Measurements from ENCODE around the gene SHLD3.
A peak's percentile ranks its signal among the peaks of the same experiment; 100 is the strongest.
"Not testable (repeated sequence)": the region's sequence is repeated elsewhere in the genome, so short reads cannot be mapped to it uniquely, and the experiment has no call there.

The SHLD3 gene, protein sequence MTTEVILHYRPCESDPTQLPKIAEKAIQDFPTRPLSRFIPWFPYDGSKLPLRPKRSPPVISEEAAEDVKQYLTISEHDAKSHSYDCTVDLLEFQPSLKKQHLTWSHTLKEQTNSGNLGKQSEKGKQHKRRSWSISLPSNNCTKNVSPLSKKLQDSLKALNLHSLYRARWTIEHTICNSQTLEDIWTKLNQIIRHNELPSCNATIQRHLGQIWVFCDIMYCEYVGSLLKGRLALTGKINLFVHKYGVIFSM

DNA sequence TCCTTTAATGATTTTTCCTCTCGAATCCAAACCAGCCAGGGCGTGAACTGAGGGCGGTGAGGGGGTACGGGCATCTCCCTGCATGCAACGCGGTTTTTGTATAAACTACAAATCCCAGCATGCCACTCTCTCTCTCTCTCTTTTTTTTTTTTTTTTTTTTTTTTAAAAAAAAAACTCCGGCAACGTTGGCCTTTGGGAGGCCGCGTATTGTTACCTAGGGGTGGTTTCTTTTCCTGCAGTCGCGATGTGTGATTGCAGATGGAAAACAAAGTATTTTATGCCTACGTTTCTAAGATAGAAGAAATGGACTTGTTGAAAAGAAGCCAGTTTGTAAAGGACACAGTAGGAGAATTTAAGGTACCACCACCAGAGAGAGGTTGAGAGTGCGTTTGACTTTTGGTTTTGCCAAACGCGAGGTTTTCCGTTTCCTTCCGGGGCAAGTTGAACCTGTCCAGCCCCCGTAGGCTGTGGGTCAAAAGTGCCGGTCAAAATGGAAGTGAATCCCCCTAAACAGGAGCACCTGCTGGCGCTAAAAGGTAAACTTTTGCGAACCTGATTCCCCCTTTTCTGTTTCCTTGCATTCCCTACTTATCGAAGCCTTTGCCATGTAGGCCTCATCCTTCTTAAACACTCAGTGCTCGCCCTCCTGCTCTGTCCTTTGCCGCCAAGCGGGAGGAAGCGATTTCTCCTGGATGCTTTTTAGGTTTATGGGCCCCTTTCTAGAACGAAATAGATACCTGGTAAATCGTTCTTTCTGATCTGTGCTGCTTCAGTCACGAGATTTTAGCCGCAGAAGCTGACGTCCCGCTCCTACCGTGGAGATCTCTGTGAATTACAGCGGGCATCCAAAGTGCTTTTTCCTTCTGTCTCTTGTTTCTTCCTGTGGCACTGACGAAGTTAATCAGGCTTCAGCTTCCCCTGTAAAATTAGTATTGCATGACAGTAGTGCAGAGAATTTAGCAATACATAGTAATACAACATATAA, at the start of gene SHLD3, which contains the start of gene TRAPPC13:
SHLD3 (plus strand) TSS at position 457 of the 985 bp plus-strand sequence. CDS start 4,561 bp downstream, outside the sequence.
TRAPPC13 (plus strand) TSS at position 457 of the 985 bp plus-strand sequence; CDS start at position 491, 34 bp downstream.
- DNase-seq = peak; percentile 91

DNA sequence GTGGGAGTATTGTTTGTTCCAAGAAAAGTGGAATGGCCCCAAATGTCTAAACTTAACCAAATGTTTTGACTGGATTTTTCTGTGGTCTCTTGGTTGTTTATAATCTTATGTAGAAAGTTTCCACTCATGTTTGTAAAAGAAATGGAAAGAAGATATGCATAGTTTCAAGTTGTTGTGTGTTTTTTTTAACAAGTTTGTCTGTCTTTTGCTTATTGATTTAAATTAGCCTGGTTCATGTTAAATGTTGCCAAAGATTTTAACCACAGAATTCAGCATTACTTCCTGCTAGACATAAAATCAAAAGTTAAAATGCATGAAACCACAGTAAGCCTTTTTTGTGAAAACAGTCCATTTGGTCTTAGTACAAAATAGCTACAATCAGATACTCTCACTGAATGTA, 47.7 kb upstream of the SHLD3 start:
- no peak for DNase-seq

DNA sequence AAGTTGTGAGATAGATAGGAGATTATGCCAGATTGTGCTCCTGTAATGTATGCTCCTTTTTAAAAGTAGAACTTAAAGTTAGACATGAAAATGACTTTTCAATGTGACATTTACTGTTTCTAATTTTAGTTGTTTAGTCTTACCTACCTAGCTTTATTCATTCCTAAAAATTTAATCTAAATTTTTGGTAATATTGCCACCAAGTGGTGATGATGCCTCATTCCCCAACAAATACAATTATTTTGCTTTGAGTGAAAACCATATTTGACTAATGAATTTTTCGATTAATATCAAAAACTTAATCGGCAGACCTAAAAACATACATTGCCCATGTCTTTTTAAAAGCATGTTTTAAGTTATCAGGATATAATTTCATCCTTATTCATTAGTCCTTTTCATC, 36.1 kb upstream of the SHLD3 start:
- no peak for DNase-seq

DNA sequence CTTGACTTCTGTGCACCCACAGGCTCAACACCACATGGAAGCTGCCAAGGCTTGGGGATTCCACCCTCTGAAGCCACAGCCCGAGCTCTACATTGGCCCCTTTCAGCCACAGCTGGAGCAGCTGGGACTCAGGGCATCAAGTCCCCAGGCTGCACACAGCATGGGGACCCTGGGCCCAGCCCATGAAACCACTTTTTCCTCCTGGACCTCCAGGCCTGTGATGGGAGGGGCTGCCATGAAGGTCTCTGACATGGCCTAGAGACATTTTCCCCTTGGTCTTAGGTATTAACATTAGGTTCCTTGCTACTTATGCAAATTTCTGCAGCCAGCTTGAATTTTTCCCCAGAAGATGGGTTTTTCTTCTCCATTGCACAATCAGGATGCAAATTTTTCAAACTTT, 23.1 kb upstream of the SHLD3 start:
- DNase-seq = not testable (repeated sequence)

DNA sequence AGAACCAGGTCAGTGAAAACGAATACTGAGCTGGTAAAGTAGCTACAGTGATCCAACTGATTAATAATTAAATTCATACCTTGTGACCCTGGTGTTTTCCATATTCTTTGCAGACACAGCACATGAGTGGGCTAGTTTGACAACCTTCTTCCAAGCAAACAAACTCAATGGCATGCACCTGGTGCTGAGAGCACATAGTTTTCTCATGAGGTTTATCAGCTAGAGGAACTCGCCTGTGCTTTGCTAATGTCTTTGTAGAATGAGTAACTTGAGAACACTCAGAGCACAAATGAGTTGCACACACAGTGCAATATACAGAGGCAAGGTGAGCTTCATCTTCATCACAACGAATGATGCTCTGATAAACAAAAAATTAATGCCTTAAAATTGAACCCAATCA, 13.3 kb upstream of the SHLD3 start:
- peak; percentile 77 for DNase-seq

DNA sequence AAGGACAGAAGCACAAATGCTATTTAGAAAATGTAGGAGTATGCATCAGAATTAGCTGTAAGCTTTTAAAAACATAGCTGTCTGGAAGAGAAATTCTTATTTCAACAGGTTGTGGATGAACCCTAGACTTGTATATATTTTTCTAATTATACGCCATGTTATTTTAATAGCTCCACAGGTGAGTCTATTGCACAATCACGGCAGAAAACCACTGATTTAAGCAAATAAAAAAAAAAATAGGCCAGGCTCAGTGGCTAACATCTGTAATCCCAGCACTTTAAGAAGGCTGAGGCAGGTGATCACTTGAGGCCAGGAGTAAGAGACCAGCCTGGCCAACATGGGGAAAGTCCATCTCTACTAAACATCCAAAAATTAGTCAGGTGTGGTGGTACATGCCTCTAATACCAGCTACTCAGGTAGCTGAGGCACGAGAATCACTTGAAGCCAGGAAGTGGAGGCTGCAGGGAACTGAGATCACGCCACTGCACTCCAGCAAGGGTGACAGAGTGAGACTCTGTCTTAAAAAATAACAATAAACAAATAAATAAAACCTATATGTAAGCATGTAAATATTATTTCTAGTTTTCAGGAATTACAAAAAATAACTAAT, 12.4 kb upstream of the SHLD3 start:
- DNase-seq = no peak

DNA sequence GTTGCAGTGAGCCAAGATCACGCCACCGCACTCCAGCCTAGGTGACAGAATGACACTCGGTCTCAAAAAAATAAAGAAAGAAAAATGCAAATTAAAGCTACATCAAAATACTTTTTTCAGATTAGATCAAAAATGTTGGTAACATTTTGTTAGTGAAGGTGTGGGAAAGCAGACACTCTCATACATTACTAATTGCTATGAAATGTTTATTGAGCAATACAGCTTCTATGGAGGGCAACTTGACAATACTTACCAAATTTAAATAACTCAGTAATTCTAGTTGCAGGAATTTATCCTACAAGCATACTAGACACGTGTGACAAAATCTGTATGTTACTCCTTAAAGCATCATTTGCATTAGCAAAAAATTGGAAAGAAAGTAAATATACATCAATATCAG, 4.8 kb upstream of the SHLD3 start:
- DNase-seq = no peak

DNA sequence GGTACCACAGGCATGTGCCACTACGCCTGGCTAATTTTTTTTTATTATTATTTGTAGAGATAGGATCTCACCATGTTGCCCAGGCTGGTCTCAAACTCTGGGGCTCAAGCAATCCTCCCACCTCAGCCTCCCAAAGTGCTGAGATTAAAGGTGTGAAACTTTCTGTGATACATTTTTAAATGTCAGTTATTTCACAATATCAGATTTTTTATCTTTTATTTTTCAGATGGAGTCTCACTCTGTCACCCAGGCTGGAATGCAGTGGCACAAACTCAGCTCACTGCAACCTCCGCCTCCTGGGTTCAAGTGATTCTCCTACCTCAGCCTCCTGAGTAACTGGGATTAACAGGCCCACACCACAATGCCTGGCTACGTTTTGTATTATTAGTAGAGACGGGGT, 2.9 kb upstream of the SHLD3 start:
- not testable (repeated sequence) for DNase-seq

DNA sequence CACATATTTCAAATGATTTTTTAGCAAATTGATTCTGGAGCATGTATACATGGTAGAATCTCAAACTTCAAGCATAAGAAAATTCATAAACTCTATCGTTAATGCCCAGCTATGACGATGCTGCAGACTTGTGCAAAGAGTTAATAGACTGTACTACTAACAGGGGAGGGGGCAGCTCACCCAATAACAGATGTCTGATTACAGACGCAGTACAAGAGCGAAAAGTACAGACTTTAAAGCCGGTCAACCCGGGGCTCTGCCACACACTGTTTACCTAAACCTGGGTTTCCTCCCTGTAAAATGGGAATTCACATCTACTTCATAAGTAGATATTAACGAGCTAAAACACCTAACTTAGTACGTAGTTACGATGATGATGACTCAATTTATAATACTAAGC, 1.3 kb upstream of the SHLD3 start:
- DNase-seq = no peak

DNA sequence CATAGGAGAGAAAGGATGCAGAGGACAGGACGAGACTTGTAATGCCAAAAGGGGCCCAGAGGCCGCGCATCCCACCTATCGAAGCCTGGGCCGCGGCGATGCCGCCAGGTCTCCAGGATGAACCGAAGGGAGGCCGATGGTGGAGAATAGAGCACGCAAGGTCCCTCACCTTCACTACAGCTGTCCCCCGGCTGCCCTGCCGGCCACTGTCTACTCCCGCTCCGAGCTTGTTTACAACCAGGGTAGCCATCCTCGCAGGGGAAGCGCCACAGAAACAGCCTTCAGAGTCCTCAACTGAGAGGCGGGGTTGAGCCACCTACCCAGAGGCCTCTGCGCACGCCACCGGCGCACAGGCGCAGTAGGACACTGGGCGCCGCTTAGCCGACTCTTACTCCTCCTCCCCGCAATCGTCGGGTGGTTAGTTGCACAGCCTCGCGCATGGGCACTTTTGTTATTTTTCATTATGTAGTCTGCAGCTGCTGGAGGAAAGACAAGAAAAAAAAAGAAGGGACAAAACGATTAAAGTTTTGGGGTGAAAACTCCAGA, 729 bp upstream of the SHLD3 start, which contains the start of gene TRIM23:
TRIM23 (minus strand) TSS at position 309 of the 546 bp plus-strand sequence; CDS start at position 250, 59 bp downstream.
- DNase-seq = peak; percentile 91

DNA sequence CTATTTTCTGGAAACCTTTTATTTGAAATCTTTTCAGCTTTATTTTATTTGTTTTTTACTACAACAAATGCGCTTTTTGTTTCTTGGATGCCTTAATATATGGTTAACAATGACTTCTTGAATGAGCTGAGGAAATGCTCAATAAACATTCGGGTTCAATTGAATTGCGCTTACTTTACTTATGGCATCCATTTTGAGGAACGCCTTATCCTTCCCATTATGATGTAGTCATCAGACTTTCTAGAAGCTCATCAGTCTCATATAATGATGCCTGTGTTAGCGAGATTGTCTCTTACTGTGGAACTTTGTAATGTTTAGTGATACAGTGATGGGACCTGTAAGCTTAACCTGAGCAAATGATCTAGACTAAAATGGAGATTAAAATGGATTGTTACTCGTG, 916 bp downstream of the SHLD3 start:
- DNase-seq = no peak

DNA sequence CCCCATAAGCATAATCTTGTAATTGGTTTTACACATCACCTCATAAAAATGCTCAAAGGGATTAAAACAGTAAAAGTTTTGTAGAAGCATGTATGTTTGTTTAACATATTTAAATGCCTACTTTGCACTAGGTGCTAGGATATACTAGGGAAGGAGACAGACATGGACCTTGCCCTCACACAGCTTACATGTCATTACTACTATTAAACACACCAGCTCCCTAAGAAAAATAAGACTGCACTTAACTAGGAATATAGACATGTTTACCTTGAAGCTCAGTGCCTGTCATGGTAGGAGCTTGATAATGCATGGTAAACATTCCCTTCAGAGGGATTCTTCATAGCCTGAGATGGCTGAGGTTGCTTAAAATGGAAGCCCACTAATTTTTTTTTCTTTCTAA, 6.2 kb downstream of the SHLD3 start:
- no peak for DNase-seq

DNA sequence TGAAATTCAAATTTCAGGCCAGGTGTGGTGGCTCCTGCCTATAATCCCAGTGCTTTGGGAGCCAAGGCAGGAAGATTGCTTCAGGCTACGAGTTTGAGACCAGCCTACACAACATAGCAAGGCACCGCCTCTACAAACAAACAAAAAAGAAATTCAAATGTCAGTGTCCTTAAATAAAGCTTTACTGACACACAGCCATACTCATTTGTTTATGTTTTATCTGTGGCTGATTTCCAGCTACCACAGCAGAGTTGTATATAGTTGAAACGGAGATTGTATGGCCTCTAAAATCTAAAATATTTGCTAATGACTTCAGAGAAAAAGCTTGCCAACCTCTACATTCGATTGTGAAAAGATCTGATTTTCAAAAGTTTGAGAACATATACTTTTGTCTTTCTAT, 15.4 kb downstream of the SHLD3 start:
- DNase-seq = no peak

DNA sequence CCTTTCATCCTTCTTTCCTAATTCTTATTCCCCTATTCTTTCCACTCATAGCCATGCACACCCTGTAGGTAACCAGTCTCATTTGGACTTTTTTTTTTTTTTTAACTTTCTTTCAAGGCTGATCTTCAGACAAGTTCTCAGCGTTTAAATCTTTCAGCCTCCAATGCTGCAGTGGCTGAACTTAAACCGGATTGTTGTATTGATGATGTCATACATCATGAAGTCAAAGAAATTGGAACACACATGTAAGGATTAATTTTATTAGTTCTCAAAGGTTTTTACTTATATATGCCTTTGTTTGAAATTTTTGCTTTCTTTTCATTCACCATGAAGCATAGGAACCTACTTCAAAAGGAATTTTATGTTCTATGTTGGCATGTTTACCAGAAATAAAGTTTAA, 22.1 kb downstream of the SHLD3 start:
- DNase-seq = no peak

DNA sequence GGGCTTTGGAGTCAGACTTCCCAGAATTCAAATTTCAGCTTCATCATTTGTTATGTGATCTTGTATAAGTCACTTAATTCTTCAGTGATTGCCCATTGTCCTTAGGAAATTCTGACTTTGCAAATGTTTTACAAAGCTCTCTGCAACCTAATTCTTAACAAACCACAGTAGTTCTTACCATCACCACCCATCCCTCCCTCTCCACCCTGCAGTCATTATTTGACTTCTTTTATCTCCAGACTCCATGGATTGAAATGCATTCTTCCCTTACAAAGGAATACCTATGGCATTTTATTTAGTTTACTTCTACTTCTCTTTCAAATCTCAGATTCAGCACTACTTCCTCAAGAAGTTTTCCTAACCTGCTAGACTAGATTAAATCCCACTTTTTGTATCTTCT, 23.1 kb downstream of the SHLD3 start:
- no peak for DNase-seq

DNA sequence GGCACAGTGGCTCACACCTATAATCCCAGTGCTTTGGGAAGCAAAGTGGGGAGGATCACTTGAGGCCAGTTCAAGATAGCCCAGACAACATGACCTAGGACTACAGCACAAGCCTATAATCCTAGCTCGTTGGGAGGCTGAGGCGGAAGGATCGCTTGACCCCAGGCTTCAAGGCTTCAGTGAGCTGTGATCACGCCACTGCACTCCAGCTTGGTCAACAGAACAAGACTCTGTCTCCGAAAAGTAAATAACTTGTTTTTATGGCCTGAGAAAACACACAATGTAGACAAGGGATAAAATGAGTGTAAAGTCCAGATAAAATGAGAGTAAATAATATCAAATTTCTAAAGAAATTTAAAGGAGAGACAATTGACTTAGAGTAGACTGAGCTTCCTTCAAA, 26.3 kb downstream of the SHLD3 start:
- no peak for DNase-seq

DNA sequence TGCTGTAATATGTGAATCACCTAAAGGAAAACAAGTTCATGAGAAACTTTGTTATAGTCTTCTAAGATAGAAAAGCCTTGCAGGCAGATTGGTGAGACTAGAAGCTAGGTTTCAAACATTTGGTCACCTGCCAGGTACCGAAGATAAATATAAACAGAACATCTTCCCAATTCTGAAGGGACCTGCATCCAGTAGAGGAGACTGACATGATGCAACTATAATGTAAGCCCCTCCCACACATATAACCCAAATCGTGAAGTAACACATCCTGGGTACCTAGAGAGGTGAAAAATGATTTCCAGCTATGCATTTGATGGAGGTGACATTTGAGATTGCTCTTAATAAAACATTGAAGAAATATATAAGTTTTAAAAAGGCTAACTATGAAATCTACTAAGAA, 29.9 kb downstream of the SHLD3 start:
- DNase-seq = no peak

DNA sequence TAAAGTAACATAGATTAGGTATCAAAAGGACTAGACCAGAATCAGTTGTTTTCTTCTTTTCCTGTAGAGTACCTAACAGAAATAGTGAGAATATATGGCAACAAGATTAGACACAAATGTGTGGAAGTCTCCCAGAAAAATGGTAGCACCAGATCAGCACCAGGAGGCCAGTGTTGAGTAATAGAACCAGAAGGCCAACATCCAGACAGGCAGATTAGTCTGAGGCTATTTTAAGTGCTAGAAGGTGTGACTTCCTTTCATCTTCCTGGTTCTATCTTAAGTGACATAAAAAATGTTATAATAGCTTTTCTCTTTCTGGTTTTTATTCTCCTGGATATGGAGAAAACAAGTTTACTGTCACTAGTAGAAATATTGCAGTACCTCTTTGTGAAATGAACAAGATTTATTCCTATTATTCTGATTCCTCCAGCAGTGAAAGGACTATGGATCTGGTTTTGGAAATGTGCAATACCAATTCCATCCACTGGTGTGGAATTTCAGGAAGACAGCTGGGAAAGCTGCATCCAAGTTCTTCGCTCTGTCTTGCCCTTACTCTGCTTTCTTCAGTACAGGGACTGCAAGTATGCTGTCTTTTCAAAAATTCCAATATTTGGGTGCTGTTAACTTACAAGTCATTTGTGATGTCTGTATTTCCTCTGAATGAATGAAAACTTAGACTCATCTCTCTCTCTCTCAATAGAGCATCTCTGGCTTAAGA, 39.1 kb downstream of the SHLD3 start:
- no peak for DNase-seq

DNA sequence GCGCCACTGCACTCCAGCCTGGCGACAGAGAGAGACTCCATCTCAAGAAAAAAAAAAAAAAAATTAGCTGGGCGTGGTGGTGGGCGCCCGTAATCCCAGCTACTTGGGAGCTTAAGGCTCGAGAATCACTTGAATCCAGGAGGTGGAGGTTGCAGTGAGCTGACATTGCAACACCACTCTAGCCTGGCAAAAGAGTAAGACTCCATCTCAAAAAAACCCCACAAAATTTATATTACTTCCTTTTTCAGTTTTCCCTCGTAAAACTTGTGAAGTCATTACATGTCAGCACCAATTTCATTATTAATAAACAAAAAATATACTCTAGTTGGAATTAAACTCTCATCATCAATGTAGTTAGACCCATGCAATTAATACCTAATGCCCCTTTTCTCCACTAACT, 43.9 kb downstream of the SHLD3 start:
- DNase-seq = no peak

DNA sequence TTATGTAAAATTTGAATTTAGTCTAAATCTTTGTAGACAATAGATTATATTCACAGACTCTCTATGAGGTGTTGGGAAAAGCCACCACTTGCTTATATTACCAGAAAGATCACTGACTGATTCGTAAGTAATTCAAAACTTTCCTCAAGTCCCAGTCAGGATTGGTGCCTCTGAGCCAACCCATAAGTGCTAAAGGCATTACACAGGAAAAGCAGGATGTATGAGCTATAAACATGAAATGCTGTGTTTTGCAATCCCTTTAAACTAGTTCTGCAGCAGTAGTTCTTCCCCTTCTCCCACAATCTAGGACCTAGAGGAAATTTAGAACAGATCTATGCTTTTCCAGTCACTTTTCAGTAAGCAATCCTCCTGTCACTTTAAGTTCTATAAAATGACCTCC, 48.0 kb downstream of the SHLD3 start:
- DNase-seq = no peak

DNA sequence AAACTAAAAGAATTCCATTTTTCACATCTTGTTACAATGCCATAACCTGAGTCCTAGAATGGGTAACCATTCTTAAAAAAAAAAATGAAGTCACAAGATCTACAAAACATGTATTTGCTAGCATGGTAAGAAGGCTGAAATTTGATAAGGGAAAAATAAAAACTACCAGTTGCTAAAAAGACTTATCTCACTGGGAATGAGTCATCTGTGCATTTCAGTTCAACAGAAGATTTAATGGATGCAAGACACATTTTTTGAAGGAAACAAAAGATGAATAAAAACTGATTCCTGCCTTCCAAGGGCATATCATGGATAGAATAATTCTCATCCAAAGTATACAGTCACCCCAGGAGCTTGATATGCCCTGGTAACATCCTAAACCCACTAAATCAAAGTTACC, 49.9 kb downstream of the SHLD3 start:
- DNase-seq = no peak

DNA sequence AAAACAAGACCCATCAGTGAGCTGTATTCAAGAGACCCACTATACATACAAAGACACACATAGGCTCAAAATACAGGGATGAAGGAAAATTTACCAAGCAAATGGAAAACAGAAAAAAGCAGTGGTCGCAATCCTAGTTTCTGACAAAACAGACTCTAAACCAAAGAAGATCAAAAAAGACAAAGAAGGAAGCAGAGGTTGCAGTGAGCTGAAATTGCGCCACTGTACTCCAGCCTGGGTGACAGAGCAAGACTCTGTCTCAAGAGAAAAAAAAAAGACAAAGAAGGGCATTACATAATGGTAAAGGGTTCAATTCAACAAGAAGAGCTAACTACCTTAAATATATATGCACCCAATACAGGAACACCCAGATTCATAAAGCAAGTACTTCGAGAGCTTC, 51.2 kb downstream of the SHLD3 start:
- not testable (repeated sequence) for DNase-seq
